ENCODE measurements around the gene ARMH1.

ARMH1 gene

GRCh38 chr1:44672254-44672955, 2.1 kb upstream of the ARMH1 start:
- peak; percentile 88 for DNase-seq

- DNase-seq, result no peak
These were observed 1.4 kb upstream of the ARMH1 start for GRCh38 chr1:44672961-44673674.

GRCh38 chr1:44673675-44674112, 820 bp upstream of the ARMH1 start:
- DNase-seq, result no peak

GRCh38 chr1:44675186-44675585, 672 bp downstream of the ARMH1 start:
- no peak for DNase-seq

- peak; percentile 84 for DNase-seq
These were observed 2.1 kb downstream of the ARMH1 start for GRCh38 chr1:44676484-44677200.

- peak; percentile 60 for DNase-seq
These were observed 2.8 kb downstream of the ARMH1 start for GRCh38 chr1:44677201-44677766.

- no peak for DNase-seq
These were observed 3.6 kb downstream of the ARMH1 start for GRCh38 chr1:44678120-44678519.

GRCh38 chr1:44678626-44679025, 4.1 kb downstream of the ARMH1 start:
- no peak for DNase-seq

GRCh38 chr1:44679468-44679867, 5.0 kb downstream of the ARMH1 start:
- DNase-seq, result no peak

- no peak for DNase-seq
These were observed 7.7 kb downstream of the ARMH1 start for GRCh38 chr1:44681905-44682882.

- DNase-seq, result no peak
These were observed 8.4 kb downstream of the ARMH1 start for GRCh38 chr1:44682883-44683265.

- no peak for DNase-seq
These were observed 10.0 kb downstream of the ARMH1 start for GRCh38 chr1:44684525-44684924.

GRCh38 chr1:44685218-44685617, 10.7 kb downstream of the ARMH1 start:
- no peak for DNase-seq

- no peak for DNase-seq
These were observed 11.4 kb downstream of the ARMH1 start for GRCh38 chr1:44685881-44686280.

- no peak for DNase-seq
These were observed 14.4 kb downstream of the ARMH1 start for GRCh38 chr1:44688760-44689446.

- DNase-seq, result no peak
These were observed 14.9 kb downstream of the ARMH1 start for GRCh38 chr1:44689447-44689765.

GRCh38 chr1:44693159-44693558, 18.6 kb downstream of the ARMH1 start:
- DNase-seq, result no peak

- DNase-seq, result no peak
These were observed 19.4 kb downstream of the ARMH1 start for GRCh38 chr1:44693900-44694299.

GRCh38 chr1:44694863-44695478, 20.5 kb downstream of the ARMH1 start:
- no peak for DNase-seq

- no peak for DNase-seq
These were observed 21.2 kb downstream of the ARMH1 start for GRCh38 chr1:44695671-44696070.

- DNase-seq, result no peak
These were observed 21.6 kb downstream of the ARMH1 start for GRCh38 chr1:44696101-44696500.
